ENCODE results near the gene SYNDIG1.

Gene SYNDIG1

DNA sequence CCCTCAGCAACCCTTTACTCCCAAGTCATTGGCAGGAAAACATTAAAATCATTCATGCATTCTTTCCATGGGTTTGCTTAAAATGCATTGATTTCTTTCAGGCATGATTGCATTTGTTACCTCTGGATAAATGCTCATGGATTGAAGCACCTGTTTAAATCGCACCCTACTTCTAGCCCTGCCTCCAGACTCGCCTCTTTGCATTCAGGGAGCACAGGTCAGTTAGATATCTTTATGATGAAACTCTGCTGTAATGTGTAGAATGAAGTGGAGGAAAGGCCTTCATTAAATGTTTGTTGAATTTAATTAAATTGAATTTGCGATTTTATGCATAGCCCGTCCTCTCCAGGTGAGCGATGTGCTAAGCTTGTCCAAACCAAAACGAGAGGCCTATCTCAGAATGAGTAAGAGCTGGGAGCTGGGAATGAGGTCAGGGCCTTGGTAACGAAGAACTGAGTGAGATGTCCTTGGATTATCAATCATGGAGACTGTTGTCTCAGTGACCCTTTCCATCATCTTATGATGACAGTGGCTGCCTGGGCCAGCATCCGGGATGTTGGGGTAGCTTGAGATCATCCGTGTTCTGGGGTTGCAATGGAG lies 210.1 kb downstream of the SYNDIG1 start:
- no peak for DNase-seq

DNA sequence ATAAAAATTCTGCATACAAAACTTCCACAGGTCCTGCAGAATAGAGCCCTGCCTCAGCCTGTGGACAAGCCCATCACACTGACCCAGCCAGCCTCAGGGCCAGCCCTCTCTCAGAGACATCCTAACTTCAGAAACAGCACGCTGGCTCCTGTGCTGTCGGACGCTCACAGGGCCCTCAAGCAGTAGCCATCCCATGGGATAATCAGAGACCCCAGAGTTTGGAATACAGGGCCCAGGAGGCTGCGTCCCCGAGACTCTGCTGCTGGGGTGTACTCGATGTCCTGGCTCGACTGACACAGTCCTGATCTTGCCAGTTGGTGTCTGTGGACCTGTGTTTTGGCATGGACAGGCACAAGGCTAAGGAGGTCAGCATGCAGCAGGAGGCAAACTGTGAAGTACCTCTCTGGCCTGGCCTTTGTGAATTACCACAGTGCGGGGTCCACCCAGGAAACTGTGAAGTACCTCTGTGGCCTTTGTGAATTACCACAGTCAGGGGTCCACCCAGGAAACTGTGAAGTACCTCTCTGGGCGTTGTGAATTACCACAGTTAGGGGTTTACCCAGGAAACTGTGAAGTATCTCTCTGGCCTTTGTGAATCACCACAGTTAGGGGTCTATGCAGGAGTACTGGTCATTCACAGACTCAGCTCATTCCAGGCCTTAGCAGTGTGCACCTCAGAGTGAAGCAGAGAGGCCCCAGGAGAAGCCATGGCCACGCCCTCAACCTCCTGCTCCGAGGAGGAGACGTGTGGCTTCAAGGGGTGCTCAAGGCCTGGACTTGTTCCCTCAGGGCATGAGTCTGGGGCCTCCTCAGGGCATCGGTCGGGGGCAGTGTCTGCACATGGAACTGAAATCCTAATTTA lies 212.4 kb downstream of the SYNDIG1 start:
- DNase-seq: no peak

DNA sequence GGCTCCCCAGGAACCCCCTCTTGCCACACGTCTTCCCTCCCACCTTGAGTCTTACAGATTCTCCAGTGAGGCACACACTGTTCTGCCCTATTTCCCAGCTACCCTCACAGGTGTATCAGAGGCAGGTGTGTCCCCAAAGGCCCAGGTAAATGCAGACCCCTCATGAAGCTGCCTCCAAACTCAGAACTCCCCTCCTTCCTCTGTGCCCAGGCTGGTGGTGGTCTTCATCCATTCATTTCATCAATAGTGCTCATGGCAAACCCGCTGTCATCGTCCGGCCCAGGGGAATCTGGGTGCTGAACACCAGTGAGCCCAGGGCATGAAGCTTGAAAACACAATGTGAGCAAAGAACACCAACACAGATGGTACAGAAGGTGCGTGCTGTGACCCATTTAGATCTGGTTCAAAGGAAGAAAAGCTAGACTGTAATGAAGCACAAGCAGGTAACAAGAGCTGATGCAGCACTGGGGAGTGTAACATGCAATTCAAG lies 213.1 kb downstream of the SYNDIG1 start:
- DNase-seq: no peak

DNA sequence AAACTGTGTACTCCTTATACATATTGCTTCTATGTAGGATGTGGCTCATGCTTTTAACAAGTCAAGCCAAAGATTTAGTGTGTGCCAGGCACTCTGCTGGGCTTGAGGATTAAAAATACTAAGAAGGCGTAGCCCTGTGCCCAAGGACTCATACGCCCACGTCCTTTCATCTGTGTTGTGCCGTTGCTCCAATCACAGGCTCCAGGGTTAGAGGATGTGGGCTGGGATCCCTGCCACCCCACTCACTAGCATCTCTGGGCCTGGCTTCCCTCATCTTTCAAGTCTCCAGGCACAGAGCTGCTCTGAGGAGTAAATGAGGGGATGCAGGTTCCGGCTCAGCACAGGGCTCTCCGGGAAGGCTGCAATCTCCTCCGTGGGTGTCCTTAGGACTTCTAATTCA lies 214.2 kb downstream of the SYNDIG1 start:
- DNase-seq: no peak

DNA sequence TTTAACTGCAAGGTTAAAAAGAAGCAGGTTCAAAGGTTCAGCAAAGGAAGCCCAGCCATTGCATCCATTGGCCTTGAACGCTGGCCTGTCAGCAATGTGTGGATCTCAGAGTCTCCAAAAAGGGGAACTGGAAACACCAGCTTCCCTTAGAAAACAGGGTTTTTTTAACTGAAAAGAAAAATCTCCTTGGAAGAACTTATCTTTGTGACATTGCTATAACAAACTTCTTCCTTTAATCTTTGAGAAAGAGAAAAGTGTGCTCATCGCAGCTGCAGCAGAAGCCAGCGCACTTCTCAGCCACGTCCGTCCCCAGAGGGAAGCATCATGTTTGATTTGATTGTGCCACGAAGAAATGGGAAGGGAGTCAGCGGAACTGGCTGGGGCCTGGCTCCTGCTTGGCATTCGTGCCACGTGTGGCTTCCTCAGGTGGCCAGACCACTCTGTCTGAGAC lies 215.0 kb downstream of the SYNDIG1 start:
- no peak for DNase-seq

DNA sequence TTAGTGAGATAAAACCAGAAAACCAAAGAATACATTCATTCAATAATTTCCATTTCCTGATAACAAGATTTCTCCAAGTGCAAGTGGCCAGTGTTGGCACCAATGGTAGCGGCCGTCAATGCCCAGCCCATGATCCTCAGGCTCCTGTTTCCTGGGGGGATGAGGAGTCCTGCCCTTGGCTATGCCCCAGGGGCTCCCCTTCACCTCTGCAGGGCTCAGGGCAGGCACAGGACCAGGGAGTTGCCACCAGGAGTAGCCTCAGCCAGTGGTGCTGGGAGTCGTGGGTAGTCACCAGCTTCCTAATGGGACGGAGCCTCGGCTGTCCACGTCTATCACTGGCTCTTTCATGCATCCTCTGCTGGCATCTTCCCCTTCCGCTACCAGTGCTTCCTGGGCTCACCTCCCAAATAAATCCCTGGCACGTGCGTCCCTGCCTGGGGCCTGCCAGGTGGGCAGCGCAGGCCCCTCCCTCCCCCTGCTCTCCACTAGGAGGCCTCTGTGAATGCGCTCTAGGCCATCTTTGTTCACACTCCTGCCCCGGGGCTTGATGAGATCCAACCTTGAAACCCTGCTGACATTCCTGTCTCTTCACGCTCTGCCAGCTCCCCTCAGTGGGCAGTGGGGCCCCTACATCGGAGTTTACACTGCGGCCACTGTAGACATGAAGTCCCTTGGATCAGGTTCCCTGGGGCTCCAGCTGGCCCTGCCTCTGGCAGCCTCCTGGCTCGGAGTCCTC lies 215.7 kb downstream of the SYNDIG1 start:
- DNase-seq: no peak

DNA sequence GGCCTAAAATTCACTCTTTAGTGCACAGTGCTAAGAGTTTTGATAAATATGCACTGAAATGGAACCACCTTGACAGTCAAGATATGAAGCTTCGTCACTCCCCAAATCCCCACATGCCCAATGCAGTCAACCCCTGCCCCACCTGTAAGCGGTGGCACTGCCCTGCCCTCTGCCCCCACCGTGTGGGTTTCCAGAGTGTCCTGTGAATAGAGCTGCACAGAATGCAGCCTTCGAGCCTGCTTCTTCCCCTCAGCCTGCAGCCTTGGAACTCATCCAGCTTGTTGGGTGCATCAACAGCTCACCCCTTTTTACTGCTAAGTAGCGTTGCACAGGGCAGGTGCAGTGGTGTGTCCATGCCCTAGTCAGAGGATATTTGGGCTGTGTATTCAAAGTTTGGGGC lies 216.3 kb downstream of the SYNDIG1 start:
- no peak for DNase-seq

DNA sequence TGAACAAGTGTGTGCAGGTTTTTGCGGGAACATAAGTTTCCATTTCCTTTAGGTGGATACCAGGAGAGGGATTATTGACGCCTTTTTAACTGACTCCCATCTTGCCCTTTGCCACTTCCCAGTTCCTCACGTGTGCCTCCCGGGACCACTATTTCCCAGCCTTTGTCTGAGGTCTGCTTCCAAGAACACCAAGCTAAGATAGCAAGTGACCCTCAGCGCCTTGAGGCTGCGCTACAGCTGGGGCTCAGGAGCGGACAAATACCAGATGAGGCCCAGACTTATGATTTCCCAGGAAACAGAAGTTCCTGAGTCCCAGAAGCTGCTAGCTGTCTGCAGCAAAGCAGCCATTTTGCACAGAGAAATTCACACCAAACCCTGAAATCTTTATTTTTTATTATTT lies 216.7 kb downstream of the SYNDIG1 start:
- DNase-seq: no peak

DNA sequence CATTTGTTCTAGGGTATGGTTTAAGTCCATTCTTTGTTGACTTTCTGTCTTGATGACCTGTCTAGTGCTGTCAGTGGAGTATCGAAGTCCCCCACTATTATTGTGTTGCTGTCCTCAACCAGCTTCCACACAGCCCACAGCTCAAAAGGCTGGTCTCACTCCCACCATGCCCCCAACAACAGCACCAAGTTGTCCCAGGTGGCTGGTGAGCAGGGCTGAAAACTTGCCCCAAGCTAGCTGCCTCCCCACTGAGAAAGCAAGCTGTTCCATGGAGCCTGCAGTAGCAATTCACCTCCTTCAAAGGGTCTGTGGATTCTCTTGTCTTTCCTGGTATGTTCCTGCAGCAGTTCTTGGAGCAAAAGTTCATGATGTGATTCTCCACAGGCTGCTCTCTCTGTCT lies 221.0 kb downstream of the SYNDIG1 start:
- DNase-seq: no peak

DNA sequence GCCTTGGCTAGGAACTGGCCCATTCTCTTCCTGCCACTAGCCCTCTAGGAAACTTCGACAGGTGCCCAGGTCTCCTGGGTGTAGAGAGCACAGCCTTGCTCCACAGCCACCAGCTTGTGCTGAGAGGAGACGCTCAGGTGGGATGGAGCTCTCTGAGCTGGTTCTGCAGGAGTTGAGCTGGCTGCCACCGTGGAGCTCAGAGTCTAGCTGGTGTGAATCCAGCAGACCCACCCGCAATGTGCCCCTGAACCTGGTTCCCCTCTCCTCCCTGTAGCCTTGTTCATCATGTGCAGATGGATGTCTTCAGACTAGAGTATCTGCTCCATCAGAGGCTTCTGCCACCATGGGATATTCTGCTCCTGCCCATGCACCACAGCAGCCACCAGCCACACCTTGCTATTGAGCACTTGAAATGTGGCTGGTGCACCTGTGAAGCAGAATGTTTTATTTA lies 222.5 kb downstream of the SYNDIG1 start:
- no peak for DNase-seq

DNA sequence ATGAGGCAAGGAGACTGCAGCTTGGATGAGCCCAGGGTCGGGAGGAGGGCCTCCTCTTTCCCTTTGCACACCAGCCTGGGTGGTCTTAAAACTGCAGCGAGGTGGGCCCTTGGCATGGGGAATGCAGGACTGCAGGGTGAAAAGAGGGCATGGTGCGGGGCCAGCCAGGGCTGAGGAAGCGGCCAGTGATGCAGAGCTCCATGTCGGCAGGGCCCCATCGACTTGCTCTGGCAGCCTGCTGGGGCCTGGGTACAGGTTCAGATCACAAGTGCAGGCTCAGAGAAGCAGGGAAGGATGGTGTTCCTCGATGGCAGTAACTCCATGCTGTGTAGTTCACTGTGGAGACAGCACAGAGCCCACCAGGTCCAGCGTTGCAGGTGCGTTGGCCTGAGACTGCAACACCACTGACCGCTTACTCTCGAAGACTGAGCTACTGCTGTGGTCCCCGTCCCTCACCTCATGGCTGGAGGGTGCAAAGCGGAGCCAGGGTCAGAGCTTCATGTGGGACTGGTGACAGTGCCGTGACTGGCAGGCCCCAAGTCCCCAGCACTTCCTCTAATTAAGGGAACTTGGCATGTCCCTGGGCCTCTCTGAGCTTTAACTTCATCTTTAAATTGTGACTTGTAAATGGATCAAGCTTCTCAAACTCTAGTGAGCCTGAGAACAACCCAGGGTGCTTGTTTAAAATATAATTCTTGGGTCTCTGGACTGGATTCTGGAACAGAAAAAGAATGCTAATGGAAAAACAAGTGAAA lies 223.2 kb downstream of the SYNDIG1 start:
- no peak for DNase-seq

DNA sequence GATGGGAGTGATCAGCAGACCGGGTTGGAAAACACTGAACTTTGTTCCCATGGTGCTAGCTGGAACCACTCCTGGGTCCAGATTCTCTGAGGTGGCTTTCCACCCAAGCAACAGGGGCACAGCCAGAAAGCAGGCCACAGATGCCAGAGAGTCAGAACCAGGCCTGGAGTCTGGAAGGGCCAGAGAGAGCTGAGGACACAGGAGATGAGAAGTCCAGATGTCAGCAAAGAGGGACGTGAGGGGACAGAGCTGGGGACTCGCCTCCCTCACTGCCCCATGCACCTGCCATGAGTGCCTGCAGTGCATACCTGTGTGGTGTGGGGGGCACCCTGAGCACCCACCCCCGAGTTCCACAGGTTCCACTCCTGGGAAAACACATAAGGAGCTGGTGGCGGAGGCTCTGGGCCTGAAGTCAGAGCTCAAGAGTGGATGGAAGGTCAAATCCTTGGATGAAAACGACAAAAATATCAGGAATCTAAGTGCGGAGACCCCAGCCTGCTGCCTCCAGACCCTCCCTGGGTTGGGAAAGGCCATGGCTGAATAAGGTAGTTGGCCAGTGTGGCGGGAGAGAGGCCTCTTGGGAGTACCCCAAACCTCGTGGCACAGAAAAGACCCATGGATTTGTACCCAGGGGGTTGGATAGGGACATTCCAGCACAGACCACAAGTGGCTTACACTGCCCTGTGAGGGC lies 224.2 kb downstream of the SYNDIG1 start:
- DNase-seq: no peak

DNA sequence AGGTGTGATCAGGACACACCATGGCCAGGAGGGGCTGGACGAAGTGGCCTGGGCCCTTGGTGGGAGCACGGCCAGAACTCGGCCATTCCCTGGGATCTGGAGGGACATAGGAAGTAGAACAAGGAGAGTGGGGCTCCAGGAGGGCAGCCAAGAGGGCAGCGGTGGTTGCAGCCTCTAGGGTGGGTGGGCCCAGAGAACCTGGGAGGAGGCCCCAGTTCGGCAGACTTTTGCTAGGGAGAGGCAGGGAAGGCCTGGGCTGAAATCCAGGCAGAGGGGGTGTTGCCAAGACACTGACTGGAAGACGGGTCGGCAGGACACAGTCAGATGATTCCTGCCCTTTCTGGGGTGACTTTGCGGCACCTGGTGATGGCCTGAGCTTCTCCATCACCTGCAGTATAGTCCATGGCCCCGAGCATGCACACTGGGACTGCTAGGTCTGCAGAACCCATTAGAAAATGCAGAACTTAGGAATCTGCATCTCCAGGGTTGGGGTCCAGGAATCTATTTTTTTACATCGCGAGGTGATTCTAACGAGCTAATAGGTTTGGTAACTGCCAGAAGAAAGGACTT lies 224.8 kb downstream of the SYNDIG1 start:
- DNase-seq: no peak

DNA sequence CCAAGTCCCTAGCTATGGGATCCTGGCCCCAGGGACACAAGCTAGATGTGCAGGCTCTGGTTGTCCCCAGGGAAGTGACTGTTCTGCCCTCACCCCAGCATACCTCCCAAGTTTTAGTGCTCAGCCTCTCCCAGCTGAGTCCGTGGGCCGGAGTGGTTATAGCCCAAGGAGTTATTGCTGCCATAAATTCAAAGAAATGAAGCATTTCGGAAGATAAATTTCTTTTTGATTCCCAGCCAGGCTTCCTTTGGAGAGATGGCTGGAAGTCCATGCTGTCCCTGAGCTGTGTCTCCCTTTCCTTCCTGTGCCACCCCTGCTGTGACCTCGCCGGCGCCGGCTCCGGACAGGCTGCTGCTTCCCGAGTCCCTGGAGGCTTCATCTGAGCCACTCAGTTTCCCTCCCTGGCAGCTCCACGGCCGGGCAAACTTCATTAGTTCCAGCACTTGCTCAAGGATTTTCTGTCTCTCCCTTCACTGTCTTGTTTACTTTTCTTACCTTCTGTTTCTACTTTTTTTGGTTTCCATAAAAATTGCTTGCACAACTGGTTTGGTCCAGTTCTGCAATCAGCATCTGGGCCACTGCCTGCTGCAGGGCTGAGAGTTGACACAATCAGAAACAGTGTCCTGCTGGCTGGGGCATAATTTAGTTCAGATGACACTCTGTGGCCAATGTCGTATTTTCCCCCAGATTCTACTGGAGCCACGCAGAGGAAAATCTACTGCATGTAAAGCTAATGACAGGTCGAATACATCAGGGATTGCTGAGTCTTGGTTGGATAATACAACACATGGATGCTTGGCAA lies 225.5 kb downstream of the SYNDIG1 start:
- DNase-seq: no peak

DNA sequence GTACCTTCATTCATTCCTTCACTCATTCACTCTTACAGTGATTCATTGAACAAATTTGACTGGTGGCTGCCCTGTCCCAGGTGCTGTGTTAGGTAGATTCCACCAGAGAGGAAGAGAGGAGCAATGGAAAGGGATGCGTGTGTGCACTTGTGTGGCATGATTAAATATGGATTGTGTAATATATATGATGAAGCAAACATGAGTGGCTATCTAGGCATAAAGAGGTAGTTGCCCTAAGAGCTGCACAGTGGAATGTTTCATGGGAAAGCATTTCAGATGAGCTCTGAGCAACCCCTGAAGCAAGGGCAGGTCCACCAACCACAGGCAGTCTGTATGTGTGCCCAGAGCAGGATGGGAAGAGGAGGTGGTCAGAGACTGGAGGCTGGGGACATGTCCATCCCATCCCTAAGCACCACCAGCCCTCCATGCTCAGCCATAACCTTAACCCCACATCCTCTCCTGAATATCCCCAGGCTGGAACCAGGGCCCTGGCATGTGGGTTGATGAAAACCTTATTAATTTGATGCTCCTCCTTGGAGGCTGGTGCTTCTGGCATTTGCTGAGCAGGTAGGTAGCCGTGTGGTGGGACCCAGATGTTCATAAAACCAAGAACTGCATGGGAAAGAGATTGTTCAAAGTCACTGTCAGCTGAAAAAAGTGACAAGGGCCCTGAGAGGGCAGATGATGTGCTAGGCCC lies 226.2 kb downstream of the SYNDIG1 start:
- DNase-seq: no peak

DNA sequence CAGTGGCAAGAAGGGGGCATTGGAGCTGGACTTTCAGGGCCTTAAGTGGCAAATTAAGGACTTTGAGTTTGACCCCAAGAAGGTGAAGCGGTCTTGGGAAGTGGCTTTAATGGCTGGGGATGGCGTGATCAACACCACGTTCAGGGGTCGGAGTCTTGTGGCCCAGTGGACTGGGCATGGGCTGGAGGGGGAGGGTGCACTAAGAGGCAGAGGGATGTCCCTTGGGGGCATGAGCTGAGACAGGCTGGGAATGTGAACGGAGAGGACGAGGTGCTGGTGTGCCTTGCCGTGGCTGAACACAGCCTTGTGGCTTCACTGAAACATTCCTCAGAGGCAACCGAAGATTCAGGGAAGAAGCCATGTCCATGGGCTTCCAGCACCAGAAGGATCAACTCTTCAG lies 227.0 kb downstream of the SYNDIG1 start:
- DNase-seq: no peak

DNA sequence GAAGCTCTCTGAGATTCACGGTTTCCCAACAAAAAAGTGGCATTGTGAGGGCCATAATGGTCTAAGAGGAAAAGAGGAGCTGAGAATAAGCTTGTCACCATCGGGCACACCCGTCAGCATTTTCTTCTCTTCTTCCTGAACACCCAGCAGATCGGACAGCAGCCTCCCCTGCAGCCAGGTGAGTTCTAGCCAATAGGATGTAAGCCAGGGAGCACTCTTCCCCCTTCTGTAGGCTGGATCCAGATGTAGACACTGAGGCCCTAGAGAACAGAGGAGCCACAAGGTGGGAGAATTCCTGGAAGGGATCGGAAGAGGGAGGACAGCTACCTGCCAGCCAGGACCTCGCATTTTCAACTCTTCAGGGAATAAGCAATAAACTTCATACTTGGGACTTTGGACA lies 228.0 kb downstream of the SYNDIG1 start:
- no peak for DNase-seq

DNA sequence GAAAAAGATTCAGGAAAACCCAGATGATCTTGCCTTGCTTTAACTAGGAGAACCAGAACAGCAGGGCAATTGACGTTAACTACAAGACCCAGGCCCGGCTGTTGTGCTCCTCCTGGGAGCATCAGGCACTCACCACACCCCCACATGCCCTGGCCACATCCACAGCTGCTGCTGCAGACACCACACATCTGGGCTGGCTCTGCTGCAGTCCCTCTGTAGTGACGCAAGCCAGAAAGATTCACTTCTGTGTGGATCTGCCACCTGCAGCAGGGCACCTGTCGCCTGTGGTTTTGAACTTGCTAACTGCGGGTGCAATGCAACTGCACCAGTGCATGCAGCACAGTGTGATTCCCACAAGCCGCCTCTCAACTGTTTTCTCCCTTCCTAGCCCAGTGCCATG lies 228.8 kb downstream of the SYNDIG1 start:
- DNase-seq: no peak

DNA sequence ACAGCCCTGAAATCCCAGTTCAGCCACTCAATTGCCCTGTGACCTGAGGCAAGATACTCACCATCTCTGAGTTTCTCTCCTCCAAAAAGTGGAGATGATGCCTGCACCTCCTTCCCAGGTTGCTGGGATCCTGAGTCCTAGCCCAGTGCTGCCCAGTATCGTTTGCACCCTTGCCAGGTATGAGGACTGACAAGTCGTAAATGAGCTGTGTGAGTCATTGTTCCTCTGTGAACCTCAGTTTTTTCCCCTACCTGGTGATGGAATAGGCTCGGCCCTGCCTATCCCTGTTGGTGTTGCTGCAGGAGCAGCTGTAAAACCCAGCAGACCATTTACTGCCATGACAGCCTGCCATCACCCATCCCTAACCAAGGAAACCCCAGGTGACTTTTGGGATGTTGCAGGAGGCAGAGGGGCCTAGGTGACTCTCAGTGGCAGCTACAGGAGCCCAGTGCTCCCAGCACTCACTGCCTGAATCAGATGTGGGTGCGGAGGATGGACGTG lies 229.3 kb downstream of the SYNDIG1 start:
- DNase-seq: no peak
